ENCODE results near the gene ZNHIT2.

DNA sequence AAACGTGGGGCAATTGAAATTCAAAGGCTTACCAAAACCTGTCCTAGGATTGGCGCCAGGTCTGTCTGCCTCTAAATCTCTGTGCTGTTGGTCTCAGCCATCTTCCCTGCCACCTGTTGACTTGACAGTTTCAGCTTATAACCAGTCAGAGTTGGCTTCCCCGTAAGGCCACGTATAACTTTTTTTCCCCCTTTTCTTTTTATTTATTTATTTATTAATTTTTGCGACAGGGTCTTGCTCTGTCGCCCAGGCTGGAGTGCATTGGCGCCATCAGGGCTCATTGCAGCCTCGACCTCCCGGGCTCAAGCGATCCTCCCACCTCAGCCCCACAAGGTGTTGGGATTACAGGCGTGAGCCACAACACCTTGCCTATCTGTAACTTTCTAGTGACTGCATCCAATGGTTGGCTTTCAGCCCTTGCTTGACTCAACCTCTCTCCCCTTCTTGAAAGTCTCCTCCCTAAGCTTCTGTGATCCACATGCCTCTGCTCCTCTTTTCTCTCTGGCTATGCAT, 18.2 kb upstream of the ZNHIT2 start:
- TF ChIP-seq, protein P1, sequence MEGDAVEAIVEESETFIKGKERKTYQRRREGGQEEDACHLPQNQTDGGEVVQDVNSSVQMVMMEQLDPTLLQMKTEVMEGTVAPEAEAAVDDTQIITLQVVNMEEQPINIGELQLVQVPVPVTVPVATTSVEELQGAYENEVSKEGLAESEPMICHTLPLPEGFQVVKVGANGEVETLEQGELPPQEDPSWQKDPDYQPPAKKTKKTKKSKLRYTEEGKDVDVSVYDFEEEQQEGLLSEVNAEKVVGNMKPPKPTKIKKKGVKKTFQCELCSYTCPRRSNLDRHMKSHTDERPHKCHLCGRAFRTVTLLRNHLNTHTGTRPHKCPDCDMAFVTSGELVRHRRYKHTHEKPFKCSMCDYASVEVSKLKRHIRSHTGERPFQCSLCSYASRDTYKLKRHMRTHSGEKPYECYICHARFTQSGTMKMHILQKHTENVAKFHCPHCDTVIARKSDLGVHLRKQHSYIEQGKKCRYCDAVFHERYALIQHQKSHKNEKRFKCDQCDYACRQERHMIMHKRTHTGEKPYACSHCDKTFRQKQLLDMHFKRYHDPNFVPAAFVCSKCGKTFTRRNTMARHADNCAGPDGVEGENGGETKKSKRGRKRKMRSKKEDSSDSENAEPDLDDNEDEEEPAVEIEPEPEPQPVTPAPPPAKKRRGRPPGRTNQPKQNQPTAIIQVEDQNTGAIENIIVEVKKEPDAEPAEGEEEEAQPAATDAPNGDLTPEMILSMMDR (conservative IDR thresholded peaks at IDR 0.05) = no peak
- TF ChIP-seq ZFX (IDR thresholded peaks at IDR 0.05) = no peak

Data from C4-2B (cell line).